Prostate gland (tissue), 2 donors: Measurements from ENCODE around the gene PXN. TPM values are rescaled to one million over a fixed set of nuclear protein-coding genes. Genes with fewer than 3 reads are reported as not detected.

Source experiments
- DNase-seq: peaks from one replicate; pipeline ENCODE4 v3.0.0-alpha.2; 2019; ENCODE audit warnings: low spot score
- H3K27ac ChIP-seq, 2 donors: fragments of 200-600 bp; sonication (generic); 2 replicates each; pipeline ENCODE4 v1.5.1; 2017 to 2019
- H3K27me3 ChIP-seq: fragments of 200-600 bp; sonication (generic); replicated peaks from 2 replicates; pipeline ENCODE4 v1.5.1; 2019; ENCODE audit not compliant: insufficient read depth
- H3K36me3 ChIP-seq, 2 donors: fragments of 200-600 bp; sonication (generic); 1 replicate in 1 of 2; 2 replicates in 1 of 2; pipeline versions ENCODE4 v1.5.1 to v1.8.1; 2017 to 2019
- H3K4me1 ChIP-seq: fragments of 200-600 bp; sonication (generic); replicated peaks from 2 replicates; pipeline ENCODE4 v1.5.1; 2019
- H3K4me3 ChIP-seq, 2 donors: fragments of 200-600 bp; sonication (generic); 2 replicates each; pipeline ENCODE4 v1.5.1; 2017 to 2019
- H3K9me3 ChIP-seq: fragments of 200-600 bp; sonication (generic); 2 replicates; pipeline ENCODE4 v1.5.1; 2017
- CTCF ChIP-seq, 4 experiments: fragments of 200-600 bp in 2 of 4; fragments of 450-650 bp in 2 of 4; sonication (generic) in 2 of 4; IDR thresholded peaks; 1 replicate in 3 of 4; 2 replicates in 1 of 4; pipeline ENCODE4 v1.5.1; 2016 to 2019; ENCODE audit warnings: antibody characterized with exemption in 4 of 4, mild to moderate bottlenecking in 2 of 4, moderate library complexity in 2 of 4
- POLR2A ChIP-seq: fragments of 450-650 bp; IDR thresholded peaks from one replicate; pipeline ENCODE4 v1.6.1; 2016; ENCODE audit warnings: antibody characterized with exemption, mild to moderate bottlenecking
- POLR2AphosphoS5 ChIP-seq: sonication (generic); formaldehyde crosslinking; IDR thresholded peaks from one replicate; pipeline ENCODE4 v1.6.1; 2017; ENCODE audit warnings: antibody characterized with exemption
- WGBS: methylation state at CpG from one replicate; pipeline ENCODE4 v1.1.5; 2018; 5-methylcytosine and 5-hydroxymethylcytosine counted together
- intact Hi-C: fragments of 100-400 bp; cut with DNase I; formaldehyde crosslinking; loops from one replicate; pipeline ENCODE4 v1.14.2; 2022
- total RNA-seq, 2 donors: library from RNA; depleted of rRNA; stranded (reverse); fragments of >200 nt; gene quantifications; one replicate each; pipeline ENCODE4 v1.1.0, GENCODE V29; 2016

The PXN gene
- total RNA-seq, 2 donors from 2014 or later: 58.3 to 113 TPM

GRCh38 chr12:120175537-120175936 is 90.0 kb downstream of the PXN start:
- H3K27ac ChIP-seq: no peak overlapping the region

GRCh38 chr12:120175062-120175461 is 90.5 kb downstream of the PXN start:
- TF ChIP-seq POLR2AphosphoS5: no peak
- no peak for TF ChIP-seq POLR2A
- TF ChIP-seq CTCF (IDR thresholded peaks at IDR 0.05): no peak
- no peaks in the 10 kb centered on the region for H3K9me3 ChIP-seq
- H3K27ac ChIP-seq: no peak overlapping the region
- H3K27me3 ChIP-seq: no peaks in the 10 kb centered on the region
- no peak for DNase-seq
- H3K36me3 ChIP-seq: peaks cover 21 to 33% of the 10 kb centered on the region in 2 donors
- 90% methylated on average over 5 of the region's 5 CpGs for WGBS
- intact Hi-C loops: no loop called here
- H3K4me3 ChIP-seq: no peak overlapping the region
- no peaks in the 10 kb centered on the region for H3K4me1 ChIP-seq

More at GRCh38 chr12:120175537-120175936, 90.0 kb downstream of the PXN start:
- 95% methylated on average over 11 of the region's 11 CpGs for WGBS
- Histone ChIP-seq H3K36me3 (peaks cover 21 to 33% of the 10 kb centered on the region in 2 donors), H3K27me3 (no peaks in the 10 kb centered on the region), H3K9me3 (no peaks in the 10 kb centered on the region), H3K4me3 (no peak overlapping the region), H3K4me1 (no peaks in the 10 kb centered on the region)
- DNase-seq: no peak
- no peak for TF ChIP-seq CTCF (IDR thresholded peaks at IDR 0.05)
- no peak for TF ChIP-seq POLR2AphosphoS5
- TF ChIP-seq POLR2A: no peak
- intact Hi-C loops: no loop called here

DNA sequence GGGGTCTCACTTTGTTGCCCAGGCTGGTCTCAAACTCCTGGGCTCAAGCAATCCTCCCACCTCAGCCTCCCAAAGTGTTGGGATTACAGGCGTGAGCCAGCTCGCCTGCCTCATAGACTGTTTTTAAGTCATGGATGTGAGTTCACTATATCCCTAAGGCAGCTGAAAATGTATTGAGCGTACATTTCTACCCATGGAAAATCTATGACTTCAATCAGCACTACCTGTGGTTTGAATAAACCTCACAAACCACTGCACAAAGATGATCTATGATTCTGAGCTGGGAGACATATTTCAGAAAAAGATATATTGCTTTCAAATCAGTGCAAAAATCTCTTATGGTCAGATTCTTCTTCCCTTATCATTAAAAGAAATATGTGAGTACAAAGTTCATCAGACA is 93.5 kb downstream of the PXN start:
- TF ChIP-seq CTCF (IDR thresholded peaks at IDR 0.05) (no peak), POLR2AphosphoS5 (no peak), POLR2A (no peak)
- Histone ChIP-seq H3K27me3 (no peaks in the 10 kb centered on the region), H3K9me3 (no peaks in the 10 kb centered on the region), H3K4me3 (no peak overlapping the region), H3K27ac (no peak overlapping the region), H3K36me3 (peaks cover 25 to 29% of the 10 kb centered on the region in 2 donors), H3K4me1 (no peaks in the 10 kb centered on the region)
- 97% methylated on average over 3 of the region's 3 CpGs for WGBS
- DNase-seq: no peak
- intact Hi-C loops: no loop called here

DNA sequence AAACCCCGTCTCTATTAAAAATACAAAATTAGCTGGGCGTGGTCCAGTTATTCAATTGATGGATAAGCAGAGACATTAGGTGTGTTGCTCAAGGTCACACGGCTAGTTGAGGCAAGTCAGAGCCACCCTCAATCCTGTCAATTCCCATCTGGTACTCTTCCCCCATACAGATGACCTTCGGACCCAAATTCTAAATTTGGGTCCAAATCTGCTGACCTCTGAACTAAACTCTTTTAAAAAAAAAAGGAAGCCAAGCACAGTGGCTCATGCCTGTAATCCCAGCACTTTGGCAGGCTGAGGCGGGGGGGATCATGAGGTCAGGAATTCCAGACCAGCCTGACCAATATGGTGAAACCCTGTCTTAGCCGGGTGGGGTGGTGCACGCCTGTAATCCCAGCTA is 94.9 kb downstream of the PXN start:
- WGBS: 94% methylated on average over 7 of the region's 7 CpGs
- no peak for DNase-seq
- no peaks in the 10 kb centered on the region for H3K9me3 ChIP-seq
- H3K4me1 ChIP-seq: no peaks in the 10 kb centered on the region
- no peak overlapping the region for H3K4me3 ChIP-seq
- no peaks in the 10 kb centered on the region for H3K27me3 ChIP-seq
- intact Hi-C loops: no loop called here
- H3K27ac ChIP-seq: no peak overlapping the region
- TF ChIP-seq POLR2A: no peak
- no peak for TF ChIP-seq POLR2AphosphoS5
- peaks cover 16 to 28% of the 10 kb centered on the region in 2 donors for H3K36me3 ChIP-seq

DNA sequence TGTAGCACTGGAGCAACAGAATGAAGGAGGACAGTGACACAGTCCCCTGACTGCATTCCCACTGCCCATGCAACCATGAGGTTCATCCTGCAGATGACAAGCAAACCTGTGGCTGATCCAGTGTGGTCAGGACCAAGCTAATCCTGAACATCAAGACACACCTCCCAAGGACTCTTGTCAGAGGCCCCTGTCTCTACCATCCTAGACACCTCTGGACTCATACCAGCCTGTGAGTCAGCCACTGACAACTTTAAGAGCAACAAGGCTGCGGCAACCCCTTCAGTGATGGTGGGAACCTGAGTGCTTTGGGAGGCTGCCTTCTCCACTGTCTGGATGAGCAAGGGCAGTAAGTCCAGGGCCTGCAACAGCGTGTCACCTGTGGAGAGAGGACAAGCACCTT is 95.6 kb downstream of the PXN start:
- peaks cover 14 to 23% of the 10 kb centered on the region in 2 donors for H3K36me3 ChIP-seq
- 100% methylated on average over 2 of the region's 2 CpGs for WGBS

More for the DNA sequence above, 95.6 kb downstream of the PXN start:
- Histone ChIP-seq H3K4me1 (no peaks in the 10 kb centered on the region), H3K27ac (no peak overlapping the region), H3K27me3 (no peaks in the 10 kb centered on the region), H3K4me3 (no peak overlapping the region), H3K9me3 (no peaks in the 10 kb centered on the region)
- DNase-seq: no peak
- intact Hi-C loops: no loop called here
- no peak for TF ChIP-seq POLR2A
- no peak for TF ChIP-seq POLR2AphosphoS5
- no peak for TF ChIP-seq CTCF (IDR thresholded peaks at IDR 0.05)
